GM23338 (cell line): ENCODE results near the gene SLC6A7. TPM values are rescaled to one million over a fixed set of nuclear protein-coding genes. Genes with fewer than 3 reads are reported as not detected.

Experiments
- ATAC-seq: fragments of 200-7000 bp; cut with Tn5 transposase; 3 replicates; pipeline ENCODE4 v1.9.1; 2020
- DNase-seq: peaks from one replicate; pipeline ENCODE4 v3.0.0-alpha.2; 2015; ENCODE audit warnings: low spot score
- H2AFZ ChIP-seq: fragments of 200-600 bp; sonication (generic); 2 replicates; pipeline ENCODE4 v1.8.0; 2016; ENCODE audit warnings: antibody characterized with exemption, mild to moderate bottlenecking, moderate library complexity
- H3F3A ChIP-seq: fragments of 200-600 bp; sonication (generic); replicated peaks from 2 replicates; pipeline ENCODE4 v1.8.0; 2017; ENCODE audit warnings: antibody characterized with exemption, mixed run types, low read depth
- H3K27ac ChIP-seq: fragments of 200-600 bp; sonication (generic); 2 replicates; pipeline ENCODE4 v1.6.1; 2016; ENCODE audit warnings: low read depth
- H3K27me3 ChIP-seq: fragments of 200-600 bp; sonication (generic); 2 replicates; pipeline ENCODE4 v1.8.0; 2016; ENCODE audit warnings: mild to moderate bottlenecking, mixed run types, moderate library complexity; ENCODE audit not compliant: insufficient read depth
- H3K36me3 ChIP-seq: fragments of 200-600 bp; sonication (generic); 2 replicates; pipeline ENCODE4 v1.8.0; 2016; ENCODE audit warnings: mild to moderate bottlenecking; ENCODE audit not compliant: insufficient read depth
- H3K4me1 ChIP-seq: fragments of 200-600 bp; sonication (generic); 2 replicates; pipeline ENCODE4 v1.8.0; 2016; ENCODE audit warnings: mild to moderate bottlenecking, moderate library complexity; ENCODE audit not compliant: insufficient read depth
- H3K4me2 ChIP-seq: fragments of 200-600 bp; sonication (generic); 2 replicates; pipeline ENCODE4 v1.7.1; 2017; ENCODE audit warnings: mixed run types
- H3K4me3 ChIP-seq: fragments of 200-600 bp; sonication (generic); 2 replicates; pipeline ENCODE4 v1.6.1; 2016; ENCODE audit warnings: mixed run types
- H3K79me2 ChIP-seq: fragments of 200-600 bp; sonication (generic); replicated peaks from 2 replicates; pipeline ENCODE4 v1.8.0; 2017; ENCODE audit warnings: mild to moderate bottlenecking; ENCODE audit not compliant: insufficient read depth
- H3K9me2 ChIP-seq: fragments of 200-600 bp; sonication (generic); 2 replicates; pipeline ENCODE4 v1.8.0; 2017; ENCODE audit not compliant: insufficient read depth
- H4K20me1 ChIP-seq: fragments of 200-600 bp; sonication (generic); replicated peaks from 2 replicates; pipeline ENCODE4 v1.8.0; 2017; ENCODE audit warnings: mild to moderate bottlenecking; ENCODE audit not compliant: insufficient read depth
- H3K27ac Mint-ChIP-seq: 2 replicates; pipeline ENCODE4 v1.8.0; 2020; ENCODE audit warnings: inconsistent platforms, mild to moderate bottlenecking, moderate library complexity, mixed read lengths
- H3K27me3 Mint-ChIP-seq: 3 replicates; pipeline ENCODE4 v1.8.0; 2022; ENCODE audit warnings: low read depth, mild to moderate bottlenecking, moderate library complexity, mixed read lengths, inconsistent platforms; ENCODE audit not compliant: insufficient read depth, poor library complexity
- H3K36me3 Mint-ChIP-seq: 3 replicates; pipeline ENCODE4 v1.8.0; 2021; ENCODE audit warnings: low read depth, mild to moderate bottlenecking, inconsistent platforms, moderate library complexity, mixed read lengths
- H3K4me1 Mint-ChIP-seq: 3 replicates; pipeline ENCODE4 v1.8.0; 2020; ENCODE audit warnings: mild to moderate bottlenecking, inconsistent platforms, mixed read lengths
- H3K4me3 Mint-ChIP-seq: 3 replicates; pipeline ENCODE4 v1.8.0; 2021; ENCODE audit warnings: moderate library complexity, mild to moderate bottlenecking, inconsistent platforms, mixed read lengths
- H3K9me3 Mint-ChIP-seq: 3 replicates; pipeline ENCODE4 v1.8.0; 2020; ENCODE audit warnings: moderate library complexity, mild to moderate bottlenecking, inconsistent platforms, mixed read lengths
- EZH2 ChIP-seq: fragments of 200-600 bp; sonication (generic); IDR thresholded peaks from one replicate; pipeline ENCODE4 v1.8.0; 2017; ENCODE audit warnings: antibody characterized with exemption, mild to moderate bottlenecking, low read depth; ENCODE audit not compliant: unreplicated experiment
- JUNB ChIP-seq: IDR thresholded peaks from one replicate; pipeline ENCODE4 v1.6.1; 2016; ENCODE audit warnings: antibody characterized with exemption; ENCODE audit not compliant: unreplicated experiment
- STAT1 ChIP-seq: IDR thresholded peaks from one replicate; pipeline ENCODE4 v1.6.1; 2016; ENCODE audit warnings: antibody characterized with exemption; ENCODE audit not compliant: unreplicated experiment
- polyA plus RNA-seq: library from polyadenylated mRNA; unstranded; fragments of >200 nt; fragmentation: Nextera tagmentation; extraction: Ambion mirVana; gene quantifications from 2 replicates; pipeline ENCODE4 v1.2.1, GENCODE V29; 2016
- total RNA-seq: library from RNA; depleted of rRNA; stranded (reverse); fragments of >200 nt; shearing (Covaris generic); gene quantifications from 2 replicates; pipeline ENCODE4 v1.2.3, GENCODE V29; 2014
- TF ChIP-seq, protein P1 (sequence below): IDR thresholded peaks from 2 replicates; pipeline ENCODE4 v1.6.1; 2016; ENCODE audit warnings: antibody characterized with exemption
- TF ChIP-seq, protein P2 (sequence below): IDR thresholded peaks from one replicate; pipeline ENCODE4 v1.6.1; 2018; ENCODE audit warnings: antibody characterized with exemption; ENCODE audit not compliant: unreplicated experiment
- TF ChIP-seq, protein P3 (sequence below), 2 experiments: fragments of 200-600 bp in 1 of 2; sonication (generic) in 1 of 2; conservative IDR thresholded peaks; 2 replicates each; pipeline versions ENCODE4 v1.5.1 to v1.6.1; 2016 to 2017; ENCODE audit warnings: antibody characterized with exemption in 2 of 2, low read depth in 2 of 2, mild to moderate bottlenecking in 2 of 2, moderate library complexity in 1 of 2

Gene SLC6A7
- total and polyA plus RNA-seq, 2 experiments from 2014 or later, result not detected

DNA sequence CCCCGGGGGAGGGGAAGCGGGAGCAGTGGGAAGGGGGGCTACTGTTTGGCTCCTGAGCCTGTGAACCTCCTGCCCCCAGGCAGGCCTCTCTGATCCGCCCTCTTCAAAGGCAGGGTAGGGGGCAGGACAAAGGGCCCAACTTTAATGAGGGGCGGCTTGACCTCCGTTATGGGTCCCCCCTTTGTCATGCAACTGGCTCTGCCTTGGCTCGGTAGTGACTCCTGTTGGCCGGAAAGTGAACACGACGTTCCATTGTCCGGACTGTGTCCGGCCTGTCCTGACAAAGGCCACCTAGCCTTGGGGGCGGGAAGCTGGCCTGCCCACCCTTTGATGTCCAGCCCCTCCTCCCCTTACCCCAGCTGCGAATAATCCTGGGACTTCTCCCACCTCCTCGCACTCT, 22.0 kb upstream of the SLC6A7 start:
- Histone ChIP-seq H4K20me1 (peaks cover 5% of the 10 kb centered on the region; the same call in 1 of the 2 replicates), H3K4me3 (no peak overlapping the region), H3K4me1 (no peaks in the 10 kb centered on the region; the same call in 1 of the 2 replicates), H3K27me3 (peaks cover 78% of the 10 kb centered on the region), H3K9me2 (no peaks in the 10 kb centered on the region), H3K79me2 (no peaks in the 10 kb centered on the region), H2AFZ (no peak overlapping the region), H3K27ac (no peak overlapping the region), H3F3A (peaks cover 5% of the 10 kb centered on the region; the same call in 1 of the 2 replicates), H3K36me3 (no peaks in the 10 kb centered on the region), H3K4me2 (no peak overlapping the region)
- H3K4me1 Mint-ChIP-seq, result peaks cover 22% of the 10 kb centered on the region
- no peak overlapping the region for H3K27ac Mint-ChIP-seq
- peak; percentile 30 for ATAC-seq
- no peak overlapping the region; the same call in 2 of the 3 replicates for H3K4me3 Mint-ChIP-seq
- TF ChIP-seq, protein P1, sequence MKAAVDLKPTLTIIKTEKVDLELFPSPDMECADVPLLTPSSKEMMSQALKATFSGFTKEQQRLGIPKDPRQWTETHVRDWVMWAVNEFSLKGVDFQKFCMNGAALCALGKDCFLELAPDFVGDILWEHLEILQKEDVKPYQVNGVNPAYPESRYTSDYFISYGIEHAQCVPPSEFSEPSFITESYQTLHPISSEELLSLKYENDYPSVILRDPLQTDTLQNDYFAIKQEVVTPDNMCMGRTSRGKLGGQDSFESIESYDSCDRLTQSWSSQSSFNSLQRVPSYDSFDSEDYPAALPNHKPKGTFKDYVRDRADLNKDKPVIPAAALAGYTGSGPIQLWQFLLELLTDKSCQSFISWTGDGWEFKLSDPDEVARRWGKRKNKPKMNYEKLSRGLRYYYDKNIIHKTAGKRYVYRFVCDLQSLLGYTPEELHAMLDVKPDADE, result no peak
- no peak for TF ChIP-seq EZH2
- no peak for TF ChIP-seq STAT1
- TF ChIP-seq, protein P2, sequence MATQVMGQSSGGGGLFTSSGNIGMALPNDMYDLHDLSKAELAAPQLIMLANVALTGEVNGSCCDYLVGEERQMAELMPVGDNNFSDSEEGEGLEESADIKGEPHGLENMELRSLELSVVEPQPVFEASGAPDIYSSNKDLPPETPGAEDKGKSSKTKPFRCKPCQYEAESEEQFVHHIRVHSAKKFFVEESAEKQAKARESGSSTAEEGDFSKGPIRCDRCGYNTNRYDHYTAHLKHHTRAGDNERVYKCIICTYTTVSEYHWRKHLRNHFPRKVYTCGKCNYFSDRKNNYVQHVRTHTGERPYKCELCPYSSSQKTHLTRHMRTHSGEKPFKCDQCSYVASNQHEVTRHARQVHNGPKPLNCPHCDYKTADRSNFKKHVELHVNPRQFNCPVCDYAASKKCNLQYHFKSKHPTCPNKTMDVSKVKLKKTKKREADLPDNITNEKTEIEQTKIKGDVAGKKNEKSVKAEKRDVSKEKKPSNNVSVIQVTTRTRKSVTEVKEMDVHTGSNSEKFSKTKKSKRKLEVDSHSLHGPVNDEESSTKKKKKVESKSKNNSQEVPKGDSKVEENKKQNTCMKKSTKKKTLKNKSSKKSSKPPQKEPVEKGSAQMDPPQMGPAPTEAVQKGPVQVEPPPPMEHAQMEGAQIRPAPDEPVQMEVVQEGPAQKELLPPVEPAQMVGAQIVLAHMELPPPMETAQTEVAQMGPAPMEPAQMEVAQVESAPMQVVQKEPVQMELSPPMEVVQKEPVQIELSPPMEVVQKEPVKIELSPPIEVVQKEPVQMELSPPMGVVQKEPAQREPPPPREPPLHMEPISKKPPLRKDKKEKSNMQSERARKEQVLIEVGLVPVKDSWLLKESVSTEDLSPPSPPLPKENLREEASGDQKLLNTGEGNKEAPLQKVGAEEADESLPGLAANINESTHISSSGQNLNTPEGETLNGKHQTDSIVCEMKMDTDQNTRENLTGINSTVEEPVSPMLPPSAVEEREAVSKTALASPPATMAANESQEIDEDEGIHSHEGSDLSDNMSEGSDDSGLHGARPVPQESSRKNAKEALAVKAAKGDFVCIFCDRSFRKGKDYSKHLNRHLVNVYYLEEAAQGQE, result no peak
- TF ChIP-seq, protein P3, sequence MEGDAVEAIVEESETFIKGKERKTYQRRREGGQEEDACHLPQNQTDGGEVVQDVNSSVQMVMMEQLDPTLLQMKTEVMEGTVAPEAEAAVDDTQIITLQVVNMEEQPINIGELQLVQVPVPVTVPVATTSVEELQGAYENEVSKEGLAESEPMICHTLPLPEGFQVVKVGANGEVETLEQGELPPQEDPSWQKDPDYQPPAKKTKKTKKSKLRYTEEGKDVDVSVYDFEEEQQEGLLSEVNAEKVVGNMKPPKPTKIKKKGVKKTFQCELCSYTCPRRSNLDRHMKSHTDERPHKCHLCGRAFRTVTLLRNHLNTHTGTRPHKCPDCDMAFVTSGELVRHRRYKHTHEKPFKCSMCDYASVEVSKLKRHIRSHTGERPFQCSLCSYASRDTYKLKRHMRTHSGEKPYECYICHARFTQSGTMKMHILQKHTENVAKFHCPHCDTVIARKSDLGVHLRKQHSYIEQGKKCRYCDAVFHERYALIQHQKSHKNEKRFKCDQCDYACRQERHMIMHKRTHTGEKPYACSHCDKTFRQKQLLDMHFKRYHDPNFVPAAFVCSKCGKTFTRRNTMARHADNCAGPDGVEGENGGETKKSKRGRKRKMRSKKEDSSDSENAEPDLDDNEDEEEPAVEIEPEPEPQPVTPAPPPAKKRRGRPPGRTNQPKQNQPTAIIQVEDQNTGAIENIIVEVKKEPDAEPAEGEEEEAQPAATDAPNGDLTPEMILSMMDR (conservative IDR thresholded peaks at IDR 0.05; ENCODE audit: low read depth in 2 of 2), result peak; percentile 56 to 69
- H3K27me3 Mint-ChIP-seq, result peaks cover 75% of the 10 kb centered on the region
- DNase-seq, result peak; percentile 45
- peaks cover 4% of the 10 kb centered on the region; the same call in 1 of the 3 replicates for H3K9me3 Mint-ChIP-seq
- H3K36me3 Mint-ChIP-seq, result no peaks in the 10 kb centered on the region

DNA sequence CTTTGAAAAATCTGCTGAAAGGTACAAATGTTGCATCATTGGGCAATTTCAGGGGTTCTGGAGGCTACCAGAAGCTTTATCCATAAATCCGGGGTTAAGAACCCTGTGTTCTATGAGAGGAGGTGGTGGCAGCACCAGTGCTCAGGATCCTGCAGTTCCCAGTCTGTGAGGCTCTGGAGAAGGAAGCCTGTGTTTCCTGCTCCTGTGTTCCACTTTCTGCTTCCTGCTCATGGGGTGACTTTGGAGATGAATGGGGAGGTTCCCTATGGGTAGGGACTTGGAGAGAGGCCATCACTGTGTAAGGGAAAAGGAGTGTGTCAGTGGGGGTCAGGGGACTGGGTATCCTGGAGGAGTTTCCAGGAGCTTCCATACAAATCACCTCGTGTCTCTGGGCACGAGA, 21.0 kb upstream of the SLC6A7 start:
- H3K9me2 ChIP-seq, result no peaks in the 10 kb centered on the region
- H3K4me3 ChIP-seq, result no peak overlapping the region
- H3K4me2 ChIP-seq, result no peak overlapping the region
- Mint-ChIP-seq H3K27ac (no peak overlapping the region), H3K36me3 (no peaks in the 10 kb centered on the region), H3K4me1 (peaks cover 23% of the 10 kb centered on the region), H3K9me3 (peaks cover 4% of the 10 kb centered on the region; the same call in 1 of the 3 replicates), H3K4me3 (no peak overlapping the region), H3K27me3 (peaks cover 73% of the 10 kb centered on the region)
- no peaks in the 10 kb centered on the region for H3K36me3 ChIP-seq
- H3K4me1 ChIP-seq, result no peaks in the 10 kb centered on the region; the same call in 1 of the 2 replicates
- no peaks in the 10 kb centered on the region for H3K79me2 ChIP-seq
- DNase-seq (no peak), ATAC-seq (no peak)
- H2AFZ ChIP-seq, result no peak overlapping the region
- H4K20me1 ChIP-seq, result peaks cover 5% of the 10 kb centered on the region; the same call in 1 of the 2 replicates
- TF ChIP-seq JUNB, result no peak
- TF ChIP-seq, protein P1, result no peak
- TF ChIP-seq, protein P3 (conservative IDR thresholded peaks at IDR 0.05; ENCODE audit: low read depth in 2 of 2), result no peak
- no peak overlapping the region for H3K27ac ChIP-seq
- H3K27me3 ChIP-seq, result peaks cover 74% of the 10 kb centered on the region
- H3F3A ChIP-seq, result peaks cover 5% of the 10 kb centered on the region; the same call in 1 of the 2 replicates
